Measurements from ENCODE around the gene BRD9. TPM values are rescaled to one million over a fixed set of nuclear protein-coding genes. Genes with fewer than 3 reads are reported as not detected.

BRD9 gene
- polyA plus RNA-seq, 1 donor = 29.4 TPM

Other genes with a start within 250 kb of the BRD9 start
- 7.7 TPM for gene TPPP, start 199.4 kb downstream of the BRD9 start, polyA plus RNA-seq (ENCODE audit: insufficient read length)
- gene ZDHHC11B, start 108.1 kb downstream of the BRD9 start, polyA plus RNA-seq (ENCODE audit: insufficient read length) = 7.3 TPM
- gene ZDHHC11, start 41.8 kb downstream of the BRD9 start, polyA plus RNA-seq (ENCODE audit: insufficient read length) = 6.3 TPM
- gene TRIP13, start 83 bp upstream of the BRD9 start, polyA plus RNA-seq (ENCODE audit: insufficient read length) = 7.8 TPM
- 3.6 TPM for gene NKD2, start 116.0 kb upstream of the BRD9 start, polyA plus RNA-seq (ENCODE audit: insufficient read length)
- 10.2 TPM for gene SLC12A7, start 219.3 kb upstream of the BRD9 start, polyA plus RNA-seq (ENCODE audit: insufficient read length)